GM15510 (cell line): ENCODE measurements around the gene SLC6A3.

Experiments
- POLR2A ChIP-seq: IDR thresholded peaks from 3 replicates; pipeline ENCODE4 v1.6.1; 2011; ENCODE audit warnings: borderline replicate concordance; ENCODE audit not compliant: insufficient read length; ENCODE audit errors: extremely low read depth

SLC6A3 gene

DNA sequence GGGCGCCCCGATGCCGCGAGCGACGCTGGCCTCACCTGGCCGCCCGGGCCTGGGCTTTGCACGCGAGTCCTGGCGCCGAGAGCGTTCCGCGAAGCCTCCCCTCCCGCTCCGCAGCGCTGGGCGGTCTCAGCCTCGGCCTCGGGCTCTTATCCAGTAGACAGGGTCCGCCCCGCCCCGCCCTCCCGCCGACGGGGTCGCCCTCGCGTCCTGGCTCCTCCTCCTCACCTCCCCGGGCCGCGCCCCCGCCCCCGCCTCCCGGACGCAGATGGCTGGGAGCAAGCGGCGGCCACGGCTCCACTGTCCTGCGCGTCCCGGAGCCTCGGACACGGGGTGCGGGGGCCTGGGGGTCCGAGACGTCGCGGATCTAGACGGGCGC is at the start of gene SLC6A3:
Gene SLC6A3, minus strand, starts transcription at position 128 of the 376 bp plus-strand sequence. CDS start 2,243 bp downstream, outside the sequence.
- TF ChIP-seq POLR2A, result no peak

DNA sequence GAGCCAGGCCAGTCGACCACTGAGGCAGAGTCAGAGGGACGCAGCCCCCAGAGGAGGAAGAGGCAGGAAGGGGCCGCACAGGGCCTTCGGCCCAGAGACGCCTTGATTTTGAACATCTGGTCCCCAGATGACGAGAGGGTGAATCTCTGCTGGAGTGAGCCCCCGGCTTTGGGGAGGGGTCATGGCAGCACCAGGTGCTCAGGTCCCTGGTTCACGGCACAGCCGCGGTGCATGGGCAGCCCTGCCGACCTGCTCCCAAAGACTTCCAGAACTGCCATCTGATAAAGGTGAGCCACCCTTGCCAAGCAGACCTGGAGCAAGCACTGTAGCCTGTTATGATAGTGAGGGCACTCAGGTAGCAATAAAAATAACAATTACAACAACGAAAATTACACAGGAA is 48.7 kb upstream of the SLC6A3 start:
- TF ChIP-seq POLR2A, result peak; percentile 9

DNA sequence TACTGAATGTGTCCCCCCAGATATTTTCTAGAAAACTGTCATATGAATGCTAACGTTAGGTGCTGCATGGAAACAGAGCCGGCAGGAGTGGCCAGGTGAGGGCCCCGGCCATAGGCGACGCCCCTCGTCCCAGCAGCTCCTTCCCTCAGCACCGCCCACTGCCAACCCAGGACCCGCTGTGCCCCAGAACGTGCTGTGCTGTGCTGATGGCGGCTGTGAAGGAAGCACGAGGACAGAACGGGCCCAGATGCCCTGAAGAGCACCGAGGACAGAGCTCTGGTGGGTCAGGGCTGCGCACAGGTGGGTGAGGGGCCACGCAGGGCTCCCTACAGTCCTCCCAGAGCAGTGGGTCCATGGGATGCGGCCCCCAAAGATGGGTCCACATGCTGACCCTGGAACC is 48.2 kb upstream of the SLC6A3 start:
- TF ChIP-seq POLR2A, result no peak

DNA sequence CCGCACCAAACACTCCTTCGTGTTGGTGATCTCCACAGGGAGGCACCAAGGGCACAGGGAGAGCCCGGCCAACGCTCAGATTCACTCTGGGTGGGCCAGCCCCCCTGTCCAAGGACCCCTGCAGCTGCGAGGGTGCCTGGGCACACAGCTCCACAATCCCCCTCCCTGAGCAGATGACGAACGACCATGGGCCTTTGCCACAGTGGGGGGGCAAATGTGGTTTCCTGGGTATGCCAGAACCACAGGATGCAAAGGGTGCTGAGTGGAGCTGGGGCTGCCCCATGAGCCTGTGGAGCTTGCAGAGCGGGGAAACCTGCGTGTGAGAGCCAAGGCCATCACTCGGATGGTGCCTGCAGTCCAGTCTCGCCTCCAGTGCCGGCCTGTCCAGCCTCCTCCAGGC is 47.5 kb upstream of the SLC6A3 start:
- no peak for TF ChIP-seq POLR2A

DNA sequence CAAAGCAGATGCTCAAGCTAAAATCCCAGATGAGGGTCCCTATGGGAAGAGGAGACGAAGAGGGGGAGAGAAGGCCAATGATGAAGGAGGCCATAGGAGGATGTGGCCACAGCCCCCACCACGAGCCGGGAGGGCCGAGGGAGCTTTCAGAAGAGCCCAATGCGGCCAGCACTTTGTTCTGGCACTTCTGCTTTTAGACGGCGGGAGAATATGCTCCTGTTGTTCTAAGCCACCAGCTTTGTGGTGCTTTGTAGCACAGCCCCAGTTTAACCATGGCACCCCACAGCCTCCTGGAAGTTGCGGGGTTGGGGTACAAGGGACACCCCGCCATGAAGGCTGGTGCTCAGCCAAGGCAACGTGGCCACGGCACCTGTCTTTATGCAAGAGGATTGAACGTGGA is 45.1 kb upstream of the SLC6A3 start:
- peak; percentile 16 for TF ChIP-seq POLR2A

DNA sequence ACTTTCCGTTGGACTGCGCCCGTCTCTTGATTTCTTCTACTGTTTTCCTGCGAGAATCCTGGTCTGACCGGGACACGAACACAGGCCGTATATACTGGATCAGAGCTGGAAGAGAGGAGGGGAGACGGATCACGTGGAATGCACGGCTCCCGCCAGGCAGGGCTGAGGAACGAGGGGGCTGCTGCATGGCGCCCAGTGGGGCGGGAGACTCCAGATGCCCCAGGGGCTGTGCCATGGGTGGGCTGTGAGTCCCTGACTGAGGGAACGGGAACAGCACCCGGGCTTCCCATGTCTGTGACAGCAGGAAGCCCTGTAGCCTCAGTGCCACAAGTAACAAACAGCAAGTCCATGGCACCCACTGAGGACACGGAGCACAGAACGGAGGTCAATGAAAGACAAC is 44.5 kb upstream of the SLC6A3 start:
- no peak for TF ChIP-seq POLR2A

DNA sequence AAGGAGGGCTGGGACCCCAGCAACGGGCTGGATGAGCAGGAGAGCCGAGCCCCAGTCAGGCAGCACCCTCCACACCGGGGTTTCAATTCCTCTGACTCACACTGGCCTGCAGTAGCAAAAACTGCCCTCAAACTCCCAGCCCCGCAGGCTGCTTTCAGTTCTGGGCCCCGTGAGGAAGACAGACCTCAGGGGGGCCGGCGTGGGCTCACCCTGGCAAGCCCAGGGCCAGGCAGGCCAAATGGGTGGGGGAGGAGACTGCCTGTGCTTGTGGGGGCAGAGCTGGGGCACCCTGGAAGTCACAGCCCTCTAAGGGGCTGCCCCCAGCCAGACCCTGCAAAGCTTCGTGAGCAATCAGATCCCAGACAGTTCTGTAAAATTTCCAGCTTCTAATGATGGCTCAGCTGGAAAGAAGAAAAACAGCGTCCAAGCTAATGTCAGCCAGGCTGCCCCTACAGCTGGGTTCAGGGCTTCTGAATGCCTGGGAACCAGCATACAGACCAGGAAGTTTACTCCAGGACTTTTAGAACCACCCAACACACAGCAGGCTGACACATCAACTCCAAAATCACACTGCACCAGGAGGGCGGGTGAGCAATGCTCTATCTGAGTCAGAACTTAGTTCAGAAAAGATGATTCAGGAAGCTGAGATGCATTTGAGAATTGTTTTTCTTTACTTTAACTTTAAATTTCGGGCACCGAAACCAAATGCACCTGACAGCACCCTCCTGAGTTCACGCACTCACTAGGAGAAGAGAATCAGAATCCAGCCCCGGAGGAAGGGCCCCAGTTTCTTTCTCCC is 43.8 kb upstream of the SLC6A3 start:
- TF ChIP-seq POLR2A, result peak; percentile 25

DNA sequence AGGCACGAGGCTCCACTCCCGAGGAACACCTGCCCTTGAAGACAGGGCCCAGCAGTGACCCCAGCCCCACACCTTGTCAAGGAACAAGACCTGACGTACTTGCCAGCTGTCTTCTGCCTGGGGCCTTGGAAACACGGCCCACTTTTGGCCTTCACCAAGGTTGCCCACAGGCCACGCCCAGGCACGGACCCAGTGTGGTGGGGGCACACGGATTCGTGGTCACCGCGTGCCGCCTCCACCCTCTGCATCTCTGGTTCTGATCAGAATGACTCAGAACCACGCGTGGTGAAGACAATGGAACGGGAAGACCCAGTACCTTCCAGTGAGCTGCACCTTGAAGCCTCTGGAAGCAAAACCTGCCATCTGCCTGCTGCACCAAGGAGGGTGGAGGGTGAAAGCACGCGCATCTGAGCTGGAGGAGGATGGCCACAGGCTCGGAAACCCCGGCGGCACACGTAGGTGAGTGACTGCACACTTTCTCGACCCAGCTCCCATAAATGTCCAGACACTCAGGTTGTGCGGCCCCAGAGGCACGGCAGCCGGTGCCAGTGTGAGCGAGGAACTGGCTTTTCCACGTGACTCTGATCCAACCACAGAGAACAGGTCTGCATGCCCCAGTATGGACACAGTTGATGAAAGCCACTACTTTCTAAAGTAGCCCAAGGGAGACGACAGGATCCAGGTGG is 42.0 kb upstream of the SLC6A3 start:
- no peak for TF ChIP-seq POLR2A

DNA sequence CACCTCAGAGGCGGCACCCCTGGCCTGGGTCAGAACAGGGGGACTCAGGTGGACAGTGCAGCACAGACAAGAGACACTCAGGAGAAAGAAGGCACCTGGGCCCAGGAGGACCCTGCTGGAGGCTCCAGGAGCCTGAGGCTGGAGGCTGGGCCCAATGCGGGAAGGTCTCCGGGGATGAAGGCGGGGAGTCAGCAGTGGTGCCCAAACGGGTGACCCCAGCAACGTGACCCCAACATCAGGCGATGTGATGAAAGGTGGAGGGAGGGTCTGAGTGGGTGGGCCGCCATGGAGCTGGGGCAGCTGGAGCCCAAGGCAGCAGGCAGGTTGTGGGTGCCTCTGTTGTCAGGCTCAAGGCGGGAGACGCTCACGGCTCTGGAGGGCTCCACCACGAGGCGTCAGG is 41.0 kb upstream of the SLC6A3 start:
- no peak for TF ChIP-seq POLR2A

DNA sequence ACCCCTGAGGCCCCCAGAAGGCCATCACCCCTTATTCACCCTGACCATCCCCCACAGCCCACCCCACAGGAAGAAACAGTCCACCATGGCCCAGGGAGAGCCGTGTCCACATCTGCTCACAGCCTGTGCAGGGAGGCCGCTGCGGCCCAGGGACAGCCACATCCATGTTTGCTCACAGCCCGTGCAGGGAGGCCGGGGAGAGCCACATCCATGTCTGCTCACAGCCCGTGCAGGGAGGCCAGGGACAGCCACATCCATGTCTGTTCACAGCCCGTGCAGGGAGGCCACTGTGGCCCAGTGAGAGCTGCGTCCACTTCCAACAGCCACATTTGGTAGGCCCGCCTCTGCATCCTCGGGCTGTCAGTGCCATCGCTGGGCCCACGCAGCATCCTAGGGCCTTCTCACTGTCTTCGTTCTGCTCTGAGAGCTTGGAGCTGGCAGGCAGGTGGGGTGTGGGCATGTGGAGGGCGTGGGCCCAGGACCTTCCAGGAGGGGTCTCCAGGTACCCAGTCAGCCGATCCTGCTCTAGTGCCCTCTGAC is 40.4 kb upstream of the SLC6A3 start:
- no peak for TF ChIP-seq POLR2A

DNA sequence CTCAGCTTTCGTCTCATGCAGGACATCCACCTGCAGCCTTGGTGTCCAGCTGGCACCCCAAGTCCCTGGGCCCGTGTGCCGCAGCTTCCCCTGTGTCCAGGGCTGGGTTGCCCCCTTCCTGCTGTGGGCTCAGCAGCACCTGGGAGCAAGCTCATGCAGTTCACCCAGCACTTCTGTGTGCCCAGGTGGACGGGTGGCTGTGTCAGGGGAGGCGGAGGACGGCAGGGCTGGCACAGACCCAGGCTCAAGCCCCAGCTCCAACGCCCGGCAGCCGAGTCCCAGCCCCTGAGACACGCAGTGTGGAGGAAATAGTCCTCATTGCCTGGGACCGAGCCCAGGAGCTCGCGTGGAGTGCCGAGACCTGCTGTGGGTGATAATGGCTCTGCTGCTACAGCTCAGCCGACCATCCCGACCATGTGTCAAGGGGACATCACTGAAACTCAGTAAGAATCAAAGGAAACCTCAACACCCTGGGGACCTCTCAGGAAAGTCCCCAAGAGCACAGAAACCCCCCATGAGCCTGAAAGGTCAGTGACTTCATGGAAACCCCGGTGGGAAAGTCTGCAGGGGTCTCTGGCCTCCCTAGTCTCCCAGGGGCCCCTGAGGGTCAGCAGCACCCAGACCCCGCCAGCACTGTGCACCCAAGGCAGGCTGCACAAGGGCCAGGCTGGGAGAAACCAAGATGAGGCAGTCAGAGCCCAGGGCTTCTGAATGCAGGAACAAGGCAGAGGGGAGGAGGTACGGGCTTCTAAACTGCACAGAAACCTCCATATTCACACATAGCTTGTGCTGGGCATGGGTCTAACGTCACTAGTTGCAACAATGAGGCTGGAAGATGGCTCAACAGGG is 39.7 kb upstream of the SLC6A3 start:
- TF ChIP-seq POLR2A, result peak; percentile 43

DNA sequence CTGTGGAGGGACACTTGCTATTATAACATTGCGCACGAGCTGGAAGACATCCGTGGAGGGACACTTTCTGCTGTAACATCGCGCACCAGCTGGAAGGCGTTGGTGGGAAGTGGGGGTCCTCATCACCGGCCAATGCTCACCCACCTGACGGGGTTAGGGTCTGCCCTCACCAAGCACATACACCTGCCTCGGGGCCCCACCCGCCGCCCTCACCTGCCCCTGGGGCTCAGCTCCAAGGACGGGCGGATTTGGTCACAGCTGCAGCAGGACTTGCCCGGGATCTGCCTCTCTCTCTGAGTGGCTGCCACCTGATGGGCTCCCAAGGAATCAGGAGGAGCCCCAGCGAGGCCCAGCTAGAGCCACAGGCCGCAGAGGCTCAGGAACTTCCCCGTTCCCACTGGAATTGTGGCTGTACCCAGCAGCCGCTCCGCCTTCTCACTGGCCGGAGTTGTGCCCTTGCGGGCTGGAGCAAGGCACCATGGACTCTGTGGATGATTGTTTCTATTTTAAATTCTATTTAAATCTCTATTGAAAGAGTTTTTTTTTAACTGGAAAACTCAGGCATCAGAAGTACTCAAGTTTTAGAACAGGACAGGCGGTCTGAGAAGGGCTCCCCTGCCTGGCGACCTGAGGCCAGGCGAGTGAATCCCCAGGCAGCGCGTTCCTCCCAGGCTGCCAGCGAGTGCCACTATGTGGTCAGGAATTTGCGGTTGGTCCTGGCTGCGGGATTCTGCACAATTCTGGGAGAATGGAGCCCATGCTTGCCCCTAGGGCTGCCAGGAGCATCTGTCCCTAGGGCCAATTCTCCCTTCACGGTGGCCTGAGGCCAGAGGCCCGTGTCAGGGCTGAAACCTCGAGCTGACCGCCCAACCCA is 38.9 kb upstream of the SLC6A3 start:
- TF ChIP-seq POLR2A, result peak; percentile 30

DNA sequence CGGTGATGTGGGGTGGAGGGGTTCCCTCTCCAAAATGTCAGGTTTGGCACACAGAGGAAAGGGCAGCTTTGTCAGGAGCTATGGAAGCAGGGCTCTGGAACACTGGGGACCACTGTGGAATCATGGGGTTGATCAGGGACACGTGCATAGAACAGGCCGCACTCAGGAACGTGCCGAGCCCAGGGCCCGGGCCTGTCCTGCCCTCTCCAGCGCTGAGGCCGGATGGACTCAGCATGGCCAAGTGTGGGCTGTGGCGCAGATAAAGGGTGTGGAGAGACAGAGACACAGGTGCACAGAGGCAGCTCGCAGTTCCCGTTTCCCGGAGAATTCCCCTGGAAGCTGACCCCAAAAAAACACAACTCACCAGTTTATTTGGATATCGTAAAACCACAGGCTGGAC is 37.8 kb upstream of the SLC6A3 start:
- no peak for TF ChIP-seq POLR2A

DNA sequence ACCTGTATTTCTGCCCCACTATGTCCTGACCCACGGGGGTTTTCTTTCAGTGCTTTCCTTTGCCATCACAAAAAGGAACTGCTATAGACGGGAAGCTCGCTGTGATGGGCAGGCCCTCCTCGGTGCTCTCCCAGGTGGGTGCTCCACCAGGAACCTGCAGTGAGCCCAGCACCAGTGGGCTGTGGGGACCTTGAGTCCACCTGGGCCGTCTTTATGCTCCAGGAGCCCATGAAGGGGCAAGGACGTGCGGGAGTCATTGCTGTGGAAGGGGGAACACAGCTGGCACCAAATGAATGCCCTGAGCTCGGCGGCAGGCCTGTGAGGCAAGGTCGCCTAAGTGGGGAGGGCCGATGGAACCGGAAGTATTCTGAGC is 36.7 kb upstream of the SLC6A3 start:
- no peak for TF ChIP-seq POLR2A

DNA sequence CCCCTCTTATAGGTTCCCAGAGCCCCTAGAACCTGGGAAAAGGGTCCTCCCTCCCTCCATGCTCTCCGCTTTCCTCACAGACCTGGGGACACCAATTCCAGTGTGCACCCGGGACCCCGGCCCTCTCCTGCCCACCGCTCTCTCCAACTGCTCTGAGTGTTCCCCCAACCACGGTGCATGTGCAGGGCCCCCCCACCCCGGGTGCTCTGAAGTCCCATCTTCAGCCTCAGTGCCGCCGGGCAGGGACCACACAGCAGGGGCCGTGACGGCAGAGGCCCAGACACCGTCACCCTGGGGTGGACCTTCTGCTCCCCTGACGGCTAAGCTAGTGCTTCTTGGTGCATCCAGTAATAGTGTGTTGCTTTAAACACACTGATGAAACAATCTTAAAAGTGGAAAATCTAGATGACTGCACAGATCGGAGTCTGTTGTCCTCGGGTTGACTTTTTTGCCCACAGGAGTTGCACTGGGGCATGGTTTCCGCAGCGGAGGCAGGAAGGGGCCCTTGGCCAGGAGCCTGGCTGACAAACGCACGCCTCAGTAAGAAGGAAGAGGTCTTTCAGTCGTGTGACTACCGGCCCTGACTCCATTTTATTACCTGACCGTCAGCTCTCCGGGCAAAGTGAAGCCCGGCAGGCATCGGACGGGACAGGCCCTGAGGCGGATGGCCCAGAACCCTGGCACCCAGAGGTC is 36.2 kb upstream of the SLC6A3 start:
- TF ChIP-seq POLR2A, result no peak
